Activated CD4-positive, CD25-positive, alpha-beta regulatory T cell (primary cell): ENCODE results near the gene KLHDC7B.

Source experiments
- DNase-seq, 4 experiments: peaks; one replicate each; lab custom pipeline; 2025; lab: John Stamatoyannopoulos, UW

The KLHDC7B gene

DNA sequence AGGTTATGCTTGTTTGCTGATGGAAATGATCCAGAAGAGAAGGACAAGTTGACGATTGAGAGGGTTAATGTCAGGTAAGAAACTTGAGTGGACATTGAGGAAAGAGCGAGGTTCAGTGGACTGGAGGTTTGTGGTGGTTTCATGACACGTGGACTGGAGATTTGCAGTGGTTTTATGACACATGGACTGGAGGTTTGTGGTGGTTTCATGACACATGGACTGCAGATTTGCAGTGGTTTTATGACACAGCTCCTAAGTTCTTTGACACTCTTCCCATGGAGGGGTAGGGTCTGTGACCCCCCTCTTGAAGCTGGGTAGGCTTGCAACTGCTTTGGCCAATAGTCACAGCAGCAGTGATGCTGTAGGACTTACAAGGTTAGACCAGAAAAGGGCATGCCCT is 49.5 kb downstream of the KLHDC7B start:
- DNase-seq = no peak

DNA sequence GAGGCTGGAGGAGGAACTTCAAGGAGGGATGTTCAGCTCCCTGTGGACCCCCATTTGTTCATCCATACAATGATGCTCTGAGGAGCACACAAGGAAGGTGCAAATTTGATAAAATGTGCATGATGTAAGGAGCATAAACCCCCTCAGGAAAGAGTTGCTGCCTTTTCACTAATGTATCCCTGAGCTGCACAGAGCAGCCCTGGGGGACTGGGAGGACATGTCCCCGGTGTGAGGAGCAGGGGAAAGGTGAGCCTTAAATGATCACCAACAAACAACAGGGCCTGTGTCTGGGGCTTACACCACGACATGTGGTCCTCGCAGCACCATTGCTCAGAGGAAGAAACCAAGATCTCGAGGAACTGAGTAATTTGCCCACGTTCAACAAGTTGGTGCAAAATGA is 51.4 kb downstream of the KLHDC7B start:
- DNase-seq = no peak

- DNase-seq = peak; percentile 28 to 47 (median 36)
Measured at GRCh38 chr22:50599816-50600455, 54.2 kb downstream of the KLHDC7B start.

GRCh38 chr22:50600538-50600937 is 54.8 kb downstream of the KLHDC7B start, which contains the start of gene MAPK8IP2:
TSS of gene MAPK8IP2 (plus strand) at chr22:50600793. CDS start at chr22:50600819, 26 bp downstream.
- no peak for DNase-seq
